Ishikawa (cell line): ENCODE data around the gene ZNF541.

Experiments
- CEBPB ChIP-seq: IDR thresholded peaks from 2 replicates; pipeline ENCODE4 v1.6.1; 2012
- CREB1 ChIP-seq: IDR thresholded peaks from 2 replicates; pipeline ENCODE4 v1.6.1; 2012; ENCODE audit warnings: low read depth
- EGR1 ChIP-seq: IDR thresholded peaks from 2 replicates; pipeline ENCODE4 v1.6.1; 2012
- EP300 ChIP-seq: IDR thresholded peaks from 2 replicates; pipeline ENCODE4 v1.6.1; 2012; ENCODE audit warnings: borderline replicate concordance
- FOXM1 ChIP-seq: IDR thresholded peaks from 2 replicates; pipeline ENCODE4 v1.6.1; 2012; ENCODE audit warnings: low read depth, borderline replicate concordance
- NFIC ChIP-seq: IDR thresholded peaks from 2 replicates; pipeline ENCODE4 v1.6.1; 2012
- RAD21 ChIP-seq: IDR thresholded peaks from 2 replicates; pipeline ENCODE4 v1.6.1; 2012; ENCODE audit warnings: low read depth
- TAF1 ChIP-seq: IDR thresholded peaks from 2 replicates; pipeline ENCODE4 v1.6.1; 2012; ENCODE audit warnings: low read depth, mild to moderate bottlenecking
- TCF12 ChIP-seq: IDR thresholded peaks from 2 replicates; pipeline ENCODE4 v1.6.1; 2012; ENCODE audit warnings: low read depth
- TEAD4 ChIP-seq: IDR thresholded peaks from 2 replicates; pipeline ENCODE4 v1.6.1; 2012
- YY1 ChIP-seq: IDR thresholded peaks from 2 replicates; pipeline ENCODE4 v1.6.1; 2012; ENCODE audit warnings: low read depth
- ZBTB7A ChIP-seq: IDR thresholded peaks from 2 replicates; pipeline ENCODE4 v1.6.1; 2012; ENCODE audit warnings: low read depth
- TF ChIP-seq, protein P1 (sequence below): IDR thresholded peaks from 2 replicates; pipeline ENCODE4 v1.6.1; 2012
- TF ChIP-seq, protein P2 (sequence below): IDR thresholded peaks from 2 replicates; pipeline ENCODE4 v1.6.1; 2012
- TF ChIP-seq, protein P3 (sequence below): IDR thresholded peaks from 2 replicates; pipeline ENCODE4 v1.6.1; 2012; ENCODE audit warnings: low read depth, mild to moderate bottlenecking

The ZNF541 gene

DNA sequence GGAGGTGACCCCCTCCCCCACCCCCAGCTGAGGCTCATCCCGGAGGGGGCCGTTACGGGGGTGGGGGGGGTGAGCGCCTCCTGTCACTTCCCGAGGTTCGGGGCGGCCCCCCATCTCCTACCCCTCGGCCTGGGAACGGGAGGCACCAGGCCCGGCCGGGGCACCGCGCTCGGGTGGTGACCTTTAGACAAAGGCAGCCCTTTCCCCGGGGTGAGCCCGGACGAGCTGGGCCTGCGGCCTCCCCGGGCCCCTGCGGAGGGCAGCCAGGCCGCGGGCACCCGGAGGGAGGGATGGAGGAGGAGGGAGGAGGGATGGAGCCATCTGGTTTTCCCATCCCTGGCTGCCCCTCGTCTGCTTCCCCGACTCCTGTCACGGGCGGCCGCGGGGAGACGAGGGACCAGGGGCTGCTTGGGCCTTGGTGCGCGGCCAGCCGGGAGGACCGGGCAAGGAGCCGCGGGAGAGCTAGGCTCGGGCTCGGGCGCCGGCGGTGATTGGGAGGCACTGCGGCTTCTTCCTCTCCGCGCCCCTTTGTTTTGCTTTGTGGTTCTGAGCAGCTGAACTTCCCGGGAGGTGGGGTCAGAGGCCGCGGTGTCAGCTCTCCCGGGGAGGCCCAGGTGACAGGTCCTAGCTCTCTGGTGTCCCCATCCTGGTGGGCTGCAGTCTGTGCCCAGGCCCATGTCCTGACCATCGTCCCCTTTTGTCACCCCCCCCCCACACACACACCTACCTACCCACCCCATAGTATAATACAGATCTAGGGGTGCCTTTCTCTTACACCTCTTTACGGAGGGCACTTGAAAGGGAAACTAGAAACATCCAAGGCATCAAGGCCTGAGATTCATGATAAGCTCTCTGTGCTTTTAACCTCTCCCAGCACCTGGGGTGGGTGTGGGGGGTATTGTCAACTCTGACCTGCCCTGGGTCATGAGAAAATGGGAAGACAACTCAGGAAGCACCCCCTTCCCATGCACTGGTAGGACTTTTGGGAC lies 37.3 kb upstream of the ZNF541 start:
- TF ChIP-seq ZBTB7A: no peak
- TF ChIP-seq TAF1: peak; percentile 29; the same call in 1 of the 2 replicates

DNA sequence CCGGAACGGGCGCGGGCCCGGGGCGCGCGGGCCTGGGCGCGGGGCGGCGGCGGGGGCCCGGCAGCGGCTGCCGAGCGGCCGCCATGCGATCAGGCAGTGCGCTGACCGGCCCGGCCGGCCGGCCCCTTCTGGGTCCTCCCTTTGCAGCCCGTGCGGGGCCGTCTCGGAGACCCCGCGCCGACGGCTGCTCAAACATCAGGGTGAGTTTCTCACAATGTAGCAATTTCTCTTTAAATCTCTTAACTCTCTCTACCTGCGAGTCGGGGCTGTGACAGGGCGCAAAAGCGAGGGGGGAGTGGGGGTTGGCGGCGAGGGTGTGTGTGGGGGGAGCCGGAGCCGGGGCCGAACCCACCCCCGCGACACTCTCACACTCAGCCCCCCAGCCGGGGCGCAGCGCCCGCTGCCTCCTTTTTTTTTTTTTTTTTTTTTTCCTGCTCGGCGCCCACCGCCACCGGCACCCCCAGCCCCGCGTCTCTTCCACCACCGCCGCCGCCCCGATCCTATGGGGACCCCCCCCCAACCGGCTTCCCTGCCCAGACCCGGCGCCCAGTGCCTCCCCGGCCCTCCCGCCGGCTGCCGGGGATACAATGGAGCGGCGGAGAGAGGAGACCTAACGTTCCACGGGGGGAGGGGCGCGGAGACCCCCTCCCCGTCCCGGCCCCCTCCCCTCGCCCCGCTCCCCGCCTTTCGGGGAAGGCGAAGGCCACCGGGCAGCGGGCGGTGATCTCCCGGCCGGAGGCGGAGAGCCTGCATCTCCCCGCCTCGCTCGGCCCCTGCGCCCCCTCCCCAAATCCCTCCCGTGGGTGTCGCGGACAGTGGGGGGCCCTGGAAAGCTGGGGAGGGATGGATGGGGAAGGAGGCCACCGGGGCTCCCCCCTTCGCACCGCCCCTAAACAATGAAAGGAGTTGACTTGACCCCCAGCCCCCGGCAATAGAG lies 36.3 kb upstream of the ZNF541 start, which contains the start of gene BICRA:
BICRA (plus strand) TSS at position 166 of the 937 bp plus-strand sequence. CDS start 64,441 bp downstream, outside the sequence.
- peak; percentile 67 for TF ChIP-seq TAF1
- TF ChIP-seq ZBTB7A: peak; percentile 83
- TF ChIP-seq YY1: no peak
- TF ChIP-seq, protein P1, sequence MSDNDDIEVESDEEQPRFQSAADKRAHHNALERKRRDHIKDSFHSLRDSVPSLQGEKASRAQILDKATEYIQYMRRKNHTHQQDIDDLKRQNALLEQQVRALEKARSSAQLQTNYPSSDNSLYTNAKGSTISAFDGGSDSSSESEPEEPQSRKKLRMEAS: peak; percentile 60

DNA sequence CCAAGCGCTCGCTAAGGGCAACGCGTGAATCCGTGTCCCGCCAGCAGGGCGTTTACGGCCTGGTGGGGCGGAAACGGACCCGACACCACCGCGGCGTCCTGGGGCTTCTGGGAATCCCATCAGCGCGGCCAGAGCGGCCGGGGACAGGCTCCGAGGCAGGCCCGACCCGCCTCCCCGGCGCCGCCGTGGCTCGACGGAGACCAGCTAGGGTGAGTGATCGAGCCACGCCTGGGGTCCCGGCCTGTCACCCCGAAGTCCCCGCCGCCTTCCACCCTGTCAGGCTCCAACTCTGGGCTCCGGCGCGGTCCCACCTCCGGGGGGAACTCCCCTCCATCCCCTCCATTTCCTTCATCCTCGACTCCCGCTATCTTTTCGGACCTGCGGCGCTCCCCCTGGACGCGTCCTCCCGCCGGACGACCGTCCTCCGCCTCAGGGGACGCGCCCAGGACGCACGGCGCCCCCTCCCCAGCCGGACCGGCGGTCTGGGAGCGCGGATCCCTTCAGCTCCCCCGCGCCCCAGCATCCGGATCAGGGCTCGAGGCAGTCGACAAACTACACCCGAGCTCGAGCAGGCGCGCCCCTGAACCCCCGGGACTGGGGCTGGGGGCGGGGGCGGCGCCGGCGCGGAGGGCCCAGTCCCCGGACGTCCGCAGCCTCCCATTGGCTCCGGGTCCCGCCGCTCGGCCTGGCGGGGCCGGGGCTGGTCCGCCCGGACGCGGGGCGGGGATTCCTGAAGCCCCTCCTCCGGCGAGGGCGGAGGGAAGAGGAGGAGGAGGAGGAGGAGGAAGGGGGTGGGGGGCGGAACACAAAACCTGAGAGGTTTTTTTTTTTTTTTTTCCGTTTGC lies 35.3 kb upstream of the ZNF541 start:
- TF ChIP-seq NFIC (no peak), RAD21 (no peak), ZBTB7A (peak; percentile 96), TAF1 (peak; percentile 51), TEAD4 (no peak), YY1 (0 out of 2 replicates have a peak, but pooled peaks have one; percentile 28), EGR1 (peak; percentile 25; the same call in 1 of the 2 replicates)
- TF ChIP-seq, protein P1: peak; percentile 28; the same call in 1 of the 2 replicates

DNA sequence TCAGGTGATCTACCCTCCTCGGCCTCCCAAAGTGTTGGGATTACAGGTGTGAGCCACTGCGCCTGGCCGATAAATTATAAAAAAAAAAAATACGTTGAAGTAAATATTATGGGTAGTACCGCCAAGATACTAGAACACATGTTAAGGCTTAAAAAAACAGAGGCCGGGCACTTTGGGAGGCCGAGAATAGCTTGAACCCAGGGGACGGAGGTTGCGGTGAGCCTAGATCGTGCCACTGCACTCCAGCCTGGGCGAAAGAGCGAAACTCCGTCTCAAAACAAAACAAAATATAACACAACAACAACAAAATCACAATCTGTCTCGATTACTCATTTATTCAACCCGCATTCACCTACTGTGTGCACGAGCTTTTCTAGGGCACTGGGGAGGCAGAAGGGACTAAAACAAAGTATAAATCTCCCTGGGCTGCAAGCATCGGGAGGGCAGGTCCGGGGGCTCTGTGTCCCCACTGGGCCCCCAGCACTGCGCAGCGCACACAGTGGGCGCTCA lies 34.7 kb upstream of the ZNF541 start:
- TF ChIP-seq TCF12 (no peak), CEBPB (no peak), EGR1 (no peak)
- TF ChIP-seq, protein P2, sequence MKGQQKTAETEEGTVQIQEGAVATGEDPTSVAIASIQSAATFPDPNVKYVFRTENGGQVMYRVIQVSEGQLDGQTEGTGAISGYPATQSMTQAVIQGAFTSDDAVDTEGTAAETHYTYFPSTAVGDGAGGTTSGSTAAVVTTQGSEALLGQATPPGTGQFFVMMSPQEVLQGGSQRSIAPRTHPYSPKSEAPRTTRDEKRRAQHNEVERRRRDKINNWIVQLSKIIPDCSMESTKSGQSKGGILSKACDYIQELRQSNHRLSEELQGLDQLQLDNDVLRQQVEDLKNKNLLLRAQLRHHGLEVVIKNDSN: no peak

DNA sequence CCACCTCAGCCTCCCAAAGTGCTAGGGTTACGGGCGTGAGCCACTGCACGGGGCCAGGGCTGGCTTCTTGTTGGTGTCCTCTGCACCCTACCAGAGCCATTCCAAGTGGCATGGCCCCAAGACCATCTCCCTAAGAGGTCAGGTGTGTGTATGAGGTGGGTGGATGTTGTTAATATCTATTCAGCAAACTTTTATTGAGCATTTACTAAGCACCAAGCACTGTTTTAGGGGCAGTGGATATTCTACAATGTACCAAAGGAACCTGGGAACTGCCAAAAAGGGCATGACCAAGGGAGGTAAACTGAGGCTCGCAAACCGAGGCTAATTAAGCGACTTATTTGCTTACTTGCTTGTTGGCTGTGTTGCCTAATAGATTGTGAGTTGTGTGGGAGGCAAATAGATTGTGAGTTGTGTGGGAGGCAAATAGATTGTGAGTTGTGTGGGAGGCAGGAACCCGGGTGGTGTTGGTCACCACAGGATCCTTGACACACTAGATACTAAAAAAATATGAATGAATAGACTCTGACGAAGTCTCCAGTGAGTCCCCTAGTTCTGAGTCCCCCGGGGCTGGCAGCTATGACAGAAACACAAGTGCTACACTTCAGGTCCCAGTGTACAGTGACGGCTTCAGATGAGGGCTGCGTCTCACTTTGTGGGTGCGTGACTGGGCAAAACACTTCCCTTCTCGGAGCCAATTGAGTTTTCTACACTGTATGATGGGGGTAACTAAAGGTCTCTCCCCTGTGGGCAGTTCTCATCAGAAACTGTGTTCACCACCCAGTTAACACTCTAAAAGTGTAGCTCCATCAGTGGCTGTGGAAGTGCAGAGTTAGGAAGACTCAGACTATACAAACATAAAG lies 31.0 kb upstream of the ZNF541 start:
- TF ChIP-seq CEBPB (no peak), ZBTB7A (no peak)
- TF ChIP-seq, protein P2: no peak

DNA sequence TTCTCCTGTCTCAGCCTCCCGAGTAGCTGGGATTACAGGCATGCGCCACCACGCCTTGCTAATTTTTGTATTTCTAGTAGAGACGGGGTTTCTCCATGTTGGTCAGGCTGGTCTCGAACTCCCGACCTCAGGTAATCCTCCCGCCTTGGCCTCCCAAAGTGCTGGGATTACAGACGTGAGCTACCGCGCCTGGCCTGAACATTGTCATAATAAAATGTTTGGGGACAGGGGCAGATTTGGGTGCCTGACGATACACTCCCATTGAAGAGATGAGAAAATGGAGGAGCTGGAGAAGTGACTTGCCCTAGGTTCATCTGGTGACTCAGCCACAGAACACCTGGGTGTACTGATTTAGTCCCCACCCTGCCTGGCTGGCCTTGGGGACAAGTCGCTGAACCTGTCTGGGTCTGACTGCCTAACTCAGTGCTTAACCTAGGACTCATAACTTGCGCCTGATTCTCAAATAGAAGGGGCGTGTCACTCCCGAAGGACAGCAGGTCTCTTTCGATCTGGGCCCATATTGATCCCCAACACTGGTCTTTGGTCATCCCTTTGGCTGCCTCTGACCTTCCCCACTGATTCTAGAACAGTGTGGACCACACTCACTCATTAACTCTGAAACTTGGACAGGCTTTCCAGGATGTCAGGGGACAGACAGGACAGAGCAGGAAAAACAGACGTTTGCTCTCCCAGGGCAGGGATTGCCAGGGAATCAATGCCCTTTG lies 28.4 kb upstream of the ZNF541 start:
- TF ChIP-seq TCF12 (no peak), FOXM1 (no peak), EGR1 (no peak), CEBPB (no peak), ZBTB7A (no peak), CREB1 (no peak), TEAD4 (no peak), RAD21 (no peak), EP300 (no peak), NFIC (no peak), YY1 (no peak), TAF1 (no peak)
- TF ChIP-seq, protein P3, sequence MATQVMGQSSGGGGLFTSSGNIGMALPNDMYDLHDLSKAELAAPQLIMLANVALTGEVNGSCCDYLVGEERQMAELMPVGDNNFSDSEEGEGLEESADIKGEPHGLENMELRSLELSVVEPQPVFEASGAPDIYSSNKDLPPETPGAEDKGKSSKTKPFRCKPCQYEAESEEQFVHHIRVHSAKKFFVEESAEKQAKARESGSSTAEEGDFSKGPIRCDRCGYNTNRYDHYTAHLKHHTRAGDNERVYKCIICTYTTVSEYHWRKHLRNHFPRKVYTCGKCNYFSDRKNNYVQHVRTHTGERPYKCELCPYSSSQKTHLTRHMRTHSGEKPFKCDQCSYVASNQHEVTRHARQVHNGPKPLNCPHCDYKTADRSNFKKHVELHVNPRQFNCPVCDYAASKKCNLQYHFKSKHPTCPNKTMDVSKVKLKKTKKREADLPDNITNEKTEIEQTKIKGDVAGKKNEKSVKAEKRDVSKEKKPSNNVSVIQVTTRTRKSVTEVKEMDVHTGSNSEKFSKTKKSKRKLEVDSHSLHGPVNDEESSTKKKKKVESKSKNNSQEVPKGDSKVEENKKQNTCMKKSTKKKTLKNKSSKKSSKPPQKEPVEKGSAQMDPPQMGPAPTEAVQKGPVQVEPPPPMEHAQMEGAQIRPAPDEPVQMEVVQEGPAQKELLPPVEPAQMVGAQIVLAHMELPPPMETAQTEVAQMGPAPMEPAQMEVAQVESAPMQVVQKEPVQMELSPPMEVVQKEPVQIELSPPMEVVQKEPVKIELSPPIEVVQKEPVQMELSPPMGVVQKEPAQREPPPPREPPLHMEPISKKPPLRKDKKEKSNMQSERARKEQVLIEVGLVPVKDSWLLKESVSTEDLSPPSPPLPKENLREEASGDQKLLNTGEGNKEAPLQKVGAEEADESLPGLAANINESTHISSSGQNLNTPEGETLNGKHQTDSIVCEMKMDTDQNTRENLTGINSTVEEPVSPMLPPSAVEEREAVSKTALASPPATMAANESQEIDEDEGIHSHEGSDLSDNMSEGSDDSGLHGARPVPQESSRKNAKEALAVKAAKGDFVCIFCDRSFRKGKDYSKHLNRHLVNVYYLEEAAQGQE: no peak
- TF ChIP-seq, protein P2: no peak
- TF ChIP-seq, protein P1: no peak
